MM.1S (cell line): Measurements from ENCODE around the gene TUT1.

Source experiments
- DNase-seq: peaks from one replicate; pipeline ENCODE4 v3.0.0-alpha.2; 2015
- H2AFZ ChIP-seq: fragments of 300-600 bp; sonication (generic); 2 replicates; pipeline ENCODE4 v1.6.0; 2016; ENCODE audit warnings: antibody characterized with exemption, low read length
- H3F3A ChIP-seq: fragments of 300-600 bp; sonication (generic); 2 replicates; pipeline ENCODE4 v1.6.1; 2016; ENCODE audit warnings: mild to moderate bottlenecking, antibody characterized with exemption, low read length, moderate library complexity, mixed read lengths; ENCODE audit not compliant: insufficient read depth
- H3K27ac ChIP-seq: fragments of 300-600 bp; sonication (generic); 2 replicates; pipeline ENCODE4 v1.5.1; 2016; ENCODE audit warnings: mild to moderate bottlenecking, low read length
- H3K27me3 ChIP-seq: fragments of 300-600 bp; sonication (generic); replicated peaks from 2 replicates; pipeline ENCODE4 v1.6.0; 2016; ENCODE audit warnings: low read length; ENCODE audit not compliant: insufficient read depth
- H3K36me3 ChIP-seq: fragments of 300-600 bp; sonication (generic); replicated peaks from 2 replicates; pipeline ENCODE4 v1.6.1; 2016; ENCODE audit warnings: mild to moderate bottlenecking, low read length, mixed read lengths; ENCODE audit not compliant: insufficient read depth
- H3K4me1 ChIP-seq: fragments of 300-600 bp; sonication (generic); 2 replicates; pipeline ENCODE4 v1.6.1; 2016; ENCODE audit warnings: low read length, mixed read lengths
- H3K4me2 ChIP-seq: fragments of 300-600 bp; sonication (generic); 2 replicates; pipeline ENCODE4 v1.6.0; 2016; ENCODE audit warnings: low read depth, low read length
- H3K4me3 ChIP-seq: fragments of 300-600 bp; sonication (generic); 2 replicates; pipeline ENCODE4 v1.5.1; 2016; ENCODE audit warnings: low read length, mixed read lengths
- H3K79me2 ChIP-seq: fragments of 300-600 bp; sonication (generic); 2 replicates; pipeline ENCODE4 v1.6.1; 2016; ENCODE audit warnings: mixed run types, low read length, mixed read lengths
- H3K9ac ChIP-seq: fragments of 300-600 bp; sonication (generic); 2 replicates; pipeline ENCODE4 v1.6.1; 2016; ENCODE audit warnings: low read length, mixed read lengths
- H3K9me2 ChIP-seq: fragments of 300-600 bp; sonication (generic); replicated peaks from 2 replicates; pipeline ENCODE4 v1.6.1; 2016; ENCODE audit warnings: mild to moderate bottlenecking, low read length, mixed read lengths; ENCODE audit not compliant: insufficient read depth
- H3K9me3 ChIP-seq: fragments of 300-600 bp; sonication (generic); replicated peaks from 2 replicates; pipeline ENCODE4 v1.6.1; 2016; ENCODE audit warnings: mild to moderate bottlenecking, low read length, mixed read lengths; ENCODE audit not compliant: insufficient read depth
- H4K20me1 ChIP-seq: fragments of 300-600 bp; sonication (generic); 2 replicates; pipeline ENCODE4 v1.6.1; 2016; ENCODE audit warnings: mild to moderate bottlenecking, low read length, moderate library complexity, mixed read lengths; ENCODE audit not compliant: insufficient read depth
- EZH2 ChIP-seq: fragments of 300-600 bp; sonication (generic); optimal IDR thresholded peaks from 2 replicates; pipeline ENCODE3; 2017; ENCODE audit warnings: low read depth, mild to moderate bottlenecking, antibody characterized with exemption, low read length, mixed read lengths
- EZH2phosphoT487 ChIP-seq: fragments of 300-600 bp; sonication (generic); IDR thresholded peaks from 2 replicates; pipeline ENCODE4 v1.6.1; 2018; ENCODE audit warnings: antibody characterized with exemption, low read length
- TF ChIP-seq, protein P1 (sequence below): fragments of 300-600 bp; sonication (generic); IDR thresholded peaks from 2 replicates; pipeline ENCODE4 v1.5.1; 2016; ENCODE audit warnings: antibody characterized with exemption, low read length, mixed read lengths

The TUT1 gene

DNA sequence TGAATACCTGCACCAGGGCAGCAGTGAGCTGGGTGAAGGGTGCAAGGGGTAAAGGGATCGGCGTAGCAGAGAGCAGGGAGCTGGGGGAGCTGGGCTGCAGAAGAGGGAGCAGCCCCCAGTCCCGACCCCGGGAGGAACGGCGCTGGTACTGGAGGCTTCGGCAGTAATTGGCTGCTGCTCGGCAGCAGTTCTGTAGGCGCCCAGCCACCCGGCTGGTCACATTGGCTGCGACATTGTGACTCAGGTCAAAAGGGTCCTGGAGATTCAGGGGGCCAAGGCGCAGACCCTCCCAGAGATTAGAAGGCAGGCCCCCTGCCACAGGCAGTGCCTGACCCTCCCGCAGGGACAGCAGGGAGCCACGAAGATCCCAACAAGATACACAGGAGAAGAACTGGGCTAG is 15.5 kb downstream of the TUT1 start:
- peaks cover 10% of the 10 kb centered on the region; the same call in 1 of the 2 replicates for H3F3A ChIP-seq
- H3K4me1 ChIP-seq: peaks cover 19% of the 10 kb centered on the region
- H3K9ac ChIP-seq: no peak overlapping the region
- no peaks in the 10 kb centered on the region for H4K20me1 ChIP-seq
- TF ChIP-seq EZH2 (no peak), EZH2phosphoT487 (no peak)
- TF ChIP-seq, protein P1, sequence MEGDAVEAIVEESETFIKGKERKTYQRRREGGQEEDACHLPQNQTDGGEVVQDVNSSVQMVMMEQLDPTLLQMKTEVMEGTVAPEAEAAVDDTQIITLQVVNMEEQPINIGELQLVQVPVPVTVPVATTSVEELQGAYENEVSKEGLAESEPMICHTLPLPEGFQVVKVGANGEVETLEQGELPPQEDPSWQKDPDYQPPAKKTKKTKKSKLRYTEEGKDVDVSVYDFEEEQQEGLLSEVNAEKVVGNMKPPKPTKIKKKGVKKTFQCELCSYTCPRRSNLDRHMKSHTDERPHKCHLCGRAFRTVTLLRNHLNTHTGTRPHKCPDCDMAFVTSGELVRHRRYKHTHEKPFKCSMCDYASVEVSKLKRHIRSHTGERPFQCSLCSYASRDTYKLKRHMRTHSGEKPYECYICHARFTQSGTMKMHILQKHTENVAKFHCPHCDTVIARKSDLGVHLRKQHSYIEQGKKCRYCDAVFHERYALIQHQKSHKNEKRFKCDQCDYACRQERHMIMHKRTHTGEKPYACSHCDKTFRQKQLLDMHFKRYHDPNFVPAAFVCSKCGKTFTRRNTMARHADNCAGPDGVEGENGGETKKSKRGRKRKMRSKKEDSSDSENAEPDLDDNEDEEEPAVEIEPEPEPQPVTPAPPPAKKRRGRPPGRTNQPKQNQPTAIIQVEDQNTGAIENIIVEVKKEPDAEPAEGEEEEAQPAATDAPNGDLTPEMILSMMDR: no peak
- H3K27me3 ChIP-seq: no peaks in the 10 kb centered on the region
- H3K9me3 ChIP-seq: no peaks in the 10 kb centered on the region
- H3K4me2 ChIP-seq: no peak overlapping the region
- no peak for DNase-seq
- peaks cover 33% of the 10 kb centered on the region for H3K79me2 ChIP-seq
- H3K4me3 ChIP-seq: no peak overlapping the region
- H2AFZ ChIP-seq: no peak overlapping the region
- peaks cover 3% of the 10 kb centered on the region; the same call in 1 of the 2 replicates for H3K36me3 ChIP-seq
- H3K9me2 ChIP-seq: no peaks in the 10 kb centered on the region
- H3K27ac ChIP-seq: no peak overlapping the region

DNA sequence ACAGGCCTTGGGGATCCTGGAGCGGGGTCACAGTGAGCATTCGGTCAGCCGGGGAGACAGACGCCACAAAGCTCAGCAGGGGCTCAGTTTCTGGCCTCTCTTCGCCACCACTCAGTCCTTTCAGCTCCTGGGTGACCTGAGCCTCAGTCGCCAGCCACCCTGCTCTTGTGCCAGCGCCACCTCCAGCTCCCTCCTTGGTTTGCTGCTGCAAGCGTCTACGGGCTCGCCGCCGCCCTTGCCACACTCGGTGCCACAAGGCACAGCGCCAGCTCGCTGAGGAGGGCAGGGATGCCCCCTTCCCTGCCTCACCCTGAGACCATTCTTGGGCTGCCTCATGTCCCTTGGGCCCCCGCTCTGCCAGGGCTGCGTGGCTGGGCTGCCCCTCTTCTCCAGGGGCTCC is 16.2 kb downstream of the TUT1 start:
- Histone ChIP-seq H3K9me2 (no peaks in the 10 kb centered on the region), H3F3A (peaks cover 10% of the 10 kb centered on the region; the same call in 1 of the 2 replicates), H3K27me3 (no peaks in the 10 kb centered on the region), H3K4me1 (peaks cover 19% of the 10 kb centered on the region), H2AFZ (no peak overlapping the region), H3K4me3 (peak overlapping the region; percentile 85; the same call in 1 of the 2 replicates), H3K9me3 (no peaks in the 10 kb centered on the region), H3K36me3 (peaks cover 3% of the 10 kb centered on the region; the same call in 1 of the 2 replicates), H3K9ac (peak overlapping the region; percentile 95; the same call in 1 of the 2 replicates), H3K79me2 (peaks cover 40% of the 10 kb centered on the region), H3K27ac (no peak overlapping the region), H3K4me2 (peak overlapping the region; percentile 97), H4K20me1 (no peaks in the 10 kb centered on the region)
- TF ChIP-seq EZH2phosphoT487 (no peak), EZH2 (no peak)
- TF ChIP-seq, protein P1: no peak
- DNase-seq: no peak

DNA sequence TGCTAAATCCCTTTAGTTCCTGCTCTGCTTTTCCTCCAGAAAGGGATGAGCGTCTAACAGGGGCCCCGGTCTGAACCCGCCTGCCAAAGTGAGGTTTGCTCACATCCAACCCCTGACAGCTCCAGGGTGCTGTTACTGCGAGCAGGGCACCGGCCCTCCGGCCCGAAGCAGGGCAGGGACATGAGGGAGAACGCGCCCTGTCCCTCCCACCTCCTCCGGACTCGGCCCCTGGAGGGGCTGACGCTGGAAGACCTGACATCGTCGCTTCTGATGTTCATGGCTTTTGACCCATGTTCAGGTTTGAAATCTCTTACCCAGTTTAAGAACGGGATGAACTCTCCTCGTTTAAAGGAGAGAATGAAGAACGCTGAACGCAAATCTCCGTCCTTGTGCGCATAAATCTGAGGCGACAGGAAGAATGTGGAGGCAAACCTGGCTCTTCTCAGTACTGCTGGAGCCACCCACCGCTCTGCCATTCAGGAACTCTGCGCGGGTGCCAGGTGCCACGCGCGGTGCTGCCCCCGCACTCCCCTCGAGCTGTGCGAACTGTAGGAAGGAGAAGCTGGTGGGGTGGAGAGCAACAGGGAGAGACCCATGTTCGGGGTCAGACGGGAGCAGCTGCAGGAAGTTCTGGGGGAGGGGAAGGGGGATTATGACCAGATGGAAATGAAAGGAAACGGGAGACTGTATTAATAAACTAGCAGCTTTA is 16.8 kb downstream of the TUT1 start:
- H3K9me2 ChIP-seq: no peaks in the 10 kb centered on the region
- H3K9me3 ChIP-seq: no peaks in the 10 kb centered on the region
- no peaks in the 10 kb centered on the region for H3K27me3 ChIP-seq
- peak overlapping the region; percentile 62; the same call in 1 of the 2 replicates for H3K27ac ChIP-seq
- H4K20me1 ChIP-seq: no peaks in the 10 kb centered on the region
- H3K9ac ChIP-seq: peak overlapping the region; percentile 95
- no peak for TF ChIP-seq EZH2
- TF ChIP-seq EZH2phosphoT487: no peak
- TF ChIP-seq, protein P1: no peak
- H3K4me2 ChIP-seq: peak overlapping the region; percentile 97
- peaks cover 19% of the 10 kb centered on the region for H3K4me1 ChIP-seq
- H3K36me3 ChIP-seq: peaks cover 3% of the 10 kb centered on the region; the same call in 1 of the 2 replicates
- H2AFZ ChIP-seq: peak overlapping the region; percentile 93
- peaks cover 47% of the 10 kb centered on the region for H3K79me2 ChIP-seq
- peaks cover 10% of the 10 kb centered on the region; the same call in 1 of the 2 replicates for H3F3A ChIP-seq
- peak; percentile 23 for DNase-seq
- peak overlapping the region; percentile 85 for H3K4me3 ChIP-seq
